NCI-H446 treated with DMSO at 0.1 percent for 48 hours (cell line): ENCODE measurements around the gene TRIM40.
A peak's percentile ranks its signal among the peaks of the same experiment; 100 is the strongest.
"Not testable (repeated sequence)": the region's sequence is repeated elsewhere in the genome, so short reads cannot be mapped to it uniquely, and the experiment has no call there.

Experiments
- DNase-seq: peaks from one replicate; lab custom pipeline; 2025; lab: John Stamatoyannopoulos, UW

TRIM40 gene

DNA sequence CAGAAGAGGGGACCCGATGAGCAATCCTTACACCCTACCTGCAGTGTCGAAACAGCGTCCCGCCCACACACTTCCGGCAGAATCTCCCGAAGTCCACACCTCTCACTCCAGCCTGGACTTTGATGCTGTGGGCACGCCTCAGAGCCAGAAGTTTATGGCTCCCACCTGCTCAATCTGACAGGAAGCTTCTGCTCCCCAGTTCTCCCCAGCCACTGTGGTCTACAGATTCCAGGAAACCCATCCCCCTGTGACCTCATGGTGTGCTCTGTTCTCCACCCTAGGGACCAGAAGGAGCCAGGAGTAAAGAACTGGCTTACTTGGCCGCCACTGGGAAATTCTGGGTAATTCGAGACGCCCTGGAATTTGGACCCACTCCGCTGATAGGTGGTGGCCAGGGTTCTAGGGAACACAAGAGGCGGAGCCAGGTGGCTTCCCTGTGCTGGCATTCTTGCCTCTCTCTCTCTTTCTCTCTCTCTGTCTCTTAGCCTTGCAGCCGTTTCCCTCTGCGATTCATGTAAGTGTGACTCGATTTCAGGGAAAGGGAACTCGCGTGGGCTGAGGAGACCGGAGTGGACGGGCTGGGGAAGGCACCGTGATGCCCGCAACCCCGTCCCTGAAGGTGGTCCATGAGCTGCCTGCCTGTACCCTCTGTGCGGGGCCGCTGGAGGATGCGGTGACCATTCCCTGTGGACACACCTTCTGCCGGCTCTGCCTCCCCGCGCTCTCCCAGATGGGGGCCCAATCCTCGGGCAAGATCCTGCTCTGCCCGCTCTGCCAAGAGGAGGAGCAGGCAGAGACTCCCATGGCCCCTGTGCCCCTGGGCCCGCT, 27.4 kb downstream of the TRIM40 start, which contains the start of gene TRIM15:
Gene TRIM15, plus strand, starts transcription at position 457 of the 828 bp plus-strand sequence. Its CDS starts 139 bp downstream, at position 596.
- no peak for DNase-seq

- no peak for DNase-seq
Measured at GRCh38 chr6:30163918-30164654, 28.1 kb downstream of the TRIM40 start.

DNA sequence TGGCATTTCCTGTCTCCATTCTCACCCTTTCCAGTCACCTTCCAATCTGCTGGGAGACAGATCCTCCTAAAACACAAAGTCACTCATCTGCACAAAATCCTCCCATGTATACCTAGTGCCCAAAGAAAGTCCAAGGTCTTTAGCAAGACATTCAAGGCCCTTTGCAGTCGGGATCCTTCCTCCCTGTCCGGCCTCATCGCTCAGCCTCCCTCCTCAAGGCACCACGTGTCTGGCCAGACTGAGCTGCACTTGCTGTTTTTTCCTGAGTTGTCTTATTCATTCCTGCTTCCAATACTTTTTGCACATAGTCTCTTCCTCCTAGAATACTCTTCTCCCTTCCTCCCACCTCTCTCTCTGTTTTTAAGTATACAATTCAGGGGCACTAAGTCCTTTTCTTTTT, 28.8 kb downstream of the TRIM40 start:
- no peak for DNase-seq

DNA sequence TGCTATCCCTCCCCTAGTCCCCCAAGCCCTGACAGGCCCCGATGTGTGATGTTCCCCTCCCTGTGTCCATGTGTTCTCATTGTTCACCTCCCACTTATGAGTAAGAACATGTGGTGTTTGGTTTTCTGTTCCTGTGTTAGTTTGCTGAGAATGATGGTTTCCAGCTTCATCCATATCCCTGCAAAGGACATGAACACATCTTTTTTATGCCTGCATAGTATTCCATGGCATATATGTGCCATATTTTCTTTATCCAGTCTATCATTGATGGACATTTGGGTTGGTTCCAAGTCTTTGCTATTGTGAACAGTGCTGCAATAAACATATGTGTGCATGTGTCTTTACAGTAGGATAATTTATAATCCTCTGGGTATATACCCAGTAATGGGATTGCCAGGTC, 29.3 kb downstream of the TRIM40 start:
- not testable (repeated sequence) for DNase-seq

DNA sequence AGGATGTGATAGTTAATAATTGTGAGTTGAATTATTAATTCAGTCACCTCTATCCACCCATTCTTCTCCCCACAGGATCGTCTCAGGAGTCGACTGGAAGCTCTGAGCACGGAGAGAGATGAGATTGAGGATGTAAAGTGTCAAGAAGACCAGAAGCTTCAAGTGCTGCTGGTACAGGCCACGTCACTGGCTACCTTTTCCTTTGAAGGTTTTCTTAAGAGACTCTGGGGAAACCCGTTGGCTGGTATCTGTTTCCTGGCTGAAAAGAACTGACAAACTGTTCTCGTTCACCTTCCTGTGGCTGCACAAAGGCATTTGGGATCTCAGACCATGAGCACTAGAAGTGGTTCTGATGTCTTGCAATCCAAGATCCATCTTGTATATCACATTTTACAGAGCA, 31.2 kb downstream of the TRIM40 start:
- no peak for DNase-seq

DNA sequence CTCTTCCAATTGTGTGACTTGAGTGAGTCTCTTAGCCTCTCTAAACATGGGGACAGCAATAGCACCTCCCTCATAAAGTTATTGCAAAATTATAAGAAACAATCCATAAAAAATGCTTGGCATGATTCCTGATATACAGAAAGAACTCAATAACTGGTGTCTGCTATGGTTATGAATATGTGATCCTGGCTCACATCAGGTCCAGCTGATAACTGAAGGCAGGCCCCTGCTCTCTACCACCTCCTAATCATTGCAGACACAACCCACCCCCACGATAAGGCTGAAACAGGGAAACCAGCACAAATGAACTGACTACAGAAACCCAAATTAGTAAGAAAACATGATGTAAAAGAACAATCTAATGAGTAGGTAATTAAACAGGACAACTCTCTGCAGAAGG, 32.8 kb downstream of the TRIM40 start:
- no peak for DNase-seq

- DNase-seq: peak; percentile 11
Measured at GRCh38 chr6:30169658-30170614, 34.0 kb downstream of the TRIM40 start.

- DNase-seq: no peak
Measured at GRCh38 chr6:30171677-30172471, 35.9 kb downstream of the TRIM40 start.

DNA sequence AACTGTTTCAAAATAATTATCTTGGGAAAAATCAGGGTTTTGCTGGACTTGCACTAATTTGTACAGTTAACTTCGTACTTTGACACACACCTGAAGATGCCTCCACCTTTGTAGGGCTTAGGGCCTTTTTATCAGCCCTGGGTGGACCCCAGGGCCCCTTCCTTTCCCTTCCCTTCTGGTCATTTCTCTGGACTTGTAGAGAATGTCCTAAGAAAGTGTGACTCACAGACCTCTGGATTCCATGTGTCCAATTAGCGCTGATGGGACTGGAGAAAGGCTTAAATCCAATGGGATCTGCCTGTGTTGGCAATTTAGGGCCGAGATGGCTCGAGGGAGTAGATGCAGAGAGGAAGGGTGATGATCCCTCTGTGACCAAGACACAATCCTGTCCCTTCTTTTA, 36.7 kb downstream of the TRIM40 start:
- no peak for DNase-seq

GRCh38 chr6:30175765-30176164, 39.8 kb downstream of the TRIM40 start:
- DNase-seq: no peak

DNA sequence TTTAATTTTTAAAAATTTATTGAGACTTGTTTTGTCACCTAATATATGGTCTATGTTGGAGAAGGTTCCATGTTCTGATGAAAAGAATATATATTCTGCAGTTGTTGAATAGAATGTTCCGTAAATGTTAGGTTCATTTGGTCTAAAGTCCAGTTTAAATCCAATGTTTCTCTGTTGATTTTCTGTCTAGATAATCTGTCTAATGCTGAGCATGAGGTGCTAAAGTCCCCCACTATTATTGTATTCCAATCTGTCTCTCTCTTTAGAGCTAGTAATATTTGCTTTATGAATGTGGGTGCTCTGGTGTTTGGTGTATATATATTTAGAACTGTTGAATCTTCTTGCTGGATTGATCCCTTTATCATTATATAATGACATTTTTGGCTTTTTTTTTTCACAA, 42.9 kb downstream of the TRIM40 start:
- DNase-seq: no peak

GRCh38 chr6:30180145-30180544, 44.2 kb downstream of the TRIM40 start:
- no peak for DNase-seq

DNA sequence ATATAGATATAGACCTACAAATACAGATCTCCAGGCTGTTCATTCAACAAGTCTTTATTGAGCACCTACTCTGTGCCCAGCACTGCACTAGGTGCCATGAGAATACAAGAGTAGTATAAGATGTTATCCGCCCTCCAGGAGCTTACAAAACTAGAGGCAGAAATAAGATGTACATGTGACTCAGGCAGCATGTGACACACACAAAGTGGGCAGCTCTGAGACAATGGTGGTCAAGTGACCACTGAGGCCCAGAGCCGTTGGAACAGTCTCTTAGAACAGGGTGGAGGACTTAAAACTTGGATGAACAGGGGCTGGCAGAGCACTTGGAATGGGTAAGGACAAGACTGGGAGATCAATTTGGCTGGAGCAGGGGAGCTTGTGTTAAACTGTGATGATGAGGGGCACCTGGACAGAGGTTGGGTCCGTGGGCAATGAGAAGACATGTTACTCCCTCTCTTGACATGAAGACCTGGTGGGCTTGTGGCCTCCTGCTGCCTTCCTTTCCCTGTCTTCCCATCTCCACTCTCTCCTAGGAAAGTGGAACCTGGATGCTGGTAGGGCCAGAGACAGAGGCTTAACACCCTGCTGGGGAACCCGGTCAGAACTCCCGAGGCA, 48.6 kb downstream of the TRIM40 start:
- DNase-seq: no peak

DNA sequence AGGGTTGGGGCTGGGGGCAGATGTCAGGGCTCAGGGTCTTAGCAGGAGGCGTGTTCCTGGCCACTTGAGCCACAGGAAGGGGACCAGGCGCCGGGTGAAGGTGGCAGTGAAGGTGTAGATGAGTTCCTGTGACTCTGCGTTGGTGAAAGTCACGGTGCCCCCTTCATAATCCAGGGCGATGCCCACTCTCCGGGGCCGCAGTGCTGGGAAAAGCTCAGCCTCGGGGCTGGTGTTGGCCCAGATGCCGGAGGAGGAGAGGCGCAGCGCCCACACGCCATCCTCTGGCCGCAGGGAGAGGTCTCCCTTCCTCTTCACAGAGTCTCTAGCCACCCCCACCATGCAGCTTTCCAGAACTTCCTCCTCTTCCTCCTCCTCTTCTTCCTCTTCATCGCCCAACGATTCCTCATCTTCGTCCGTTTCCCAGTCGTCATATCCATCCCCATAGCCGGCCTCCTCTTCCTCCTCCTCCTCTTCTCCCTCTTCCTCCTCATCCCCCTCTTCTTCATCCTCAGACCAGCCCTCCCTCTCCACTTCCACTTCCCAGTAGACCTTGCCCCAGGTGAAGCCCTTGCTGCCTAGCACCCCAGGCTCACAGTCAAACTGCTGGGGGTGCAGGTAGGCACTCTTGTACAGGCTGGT, 50.0 kb downstream of the TRIM40 start:
- no peak for DNase-seq

DNA sequence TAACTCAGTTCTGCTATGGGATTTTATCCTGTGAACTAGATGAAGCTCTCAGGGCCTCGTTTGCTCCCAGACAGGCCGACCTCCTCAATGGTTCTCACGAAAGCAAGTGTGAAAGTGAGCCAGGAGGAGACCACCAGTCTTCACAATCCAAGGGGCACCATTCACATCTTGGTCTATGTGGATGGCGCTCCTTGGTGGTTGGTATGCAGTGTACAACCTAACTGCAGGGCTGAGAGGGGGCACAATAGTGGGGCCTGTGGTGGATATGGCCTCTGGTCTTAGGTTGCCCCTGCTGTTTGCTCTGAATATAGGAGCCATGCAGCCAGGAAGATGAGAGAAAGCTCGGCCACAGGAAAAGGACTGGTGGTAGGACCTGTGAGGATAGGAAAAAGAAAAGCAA, 52.6 kb downstream of the TRIM40 start:
- no peak for DNase-seq

- no peak for DNase-seq
Measured at GRCh38 chr6:30192076-30192475, 56.1 kb downstream of the TRIM40 start.

- no peak for DNase-seq
Measured at GRCh38 chr6:30194797-30195690, 59.1 kb downstream of the TRIM40 start.

GRCh38 chr6:30195951-30196350, 60.0 kb downstream of the TRIM40 start:
- no peak for DNase-seq

- DNase-seq: no peak
Measured at GRCh38 chr6:30196376-30196775, 60.4 kb downstream of the TRIM40 start.
